ENCODE results near the gene PPAN. TPM values are rescaled to one million over a fixed set of nuclear protein-coding genes. Genes with fewer than 3 reads are reported as not detected.

The PPAN gene
- total RNA-seq, 4 donors from 2014 or later = 38.7 to 61.3 (median 52.9) TPM

Other genes with a start within 250 kb of the PPAN start
- gene OLFM2, start 169.8 kb upstream of the PPAN start, total RNA-seq = 100 to 1,000 TPM in 3 of 4 donors, 10 to 100 TPM in 1; 94.8 to 157 (median 112) TPM
- gene COL5A3, start 95.9 kb upstream of the PPAN start, total RNA-seq = 10 to 100 TPM; 11.9 to 31.9 (median 20.7) TPM
- gene RDH8, start 92.9 kb upstream of the PPAN start, total RNA-seq = not detected
- 10 to 100 TPM; 17.0 to 24.6 (median 23.3) TPM for gene SHFL, start 20.0 kb upstream of the PPAN start, total RNA-seq
- gene ANGPTL6, start 3.7 kb upstream of the PPAN start, total RNA-seq = 1 to 10 TPM in 1 of 4 donors, under 1 TPM in 2, not detected in 1; 0.21 to 1.8 (median 0.68) TPM
- gene P2RY11, start 5.3 kb downstream of the PPAN start, total RNA-seq = 10 to 100 TPM; 19.0 to 26.3 (median 22.5) TPM
- gene EIF3G, start 13.5 kb downstream of the PPAN start, total RNA-seq = 100 to 1,000 TPM; 292 to 348 (median 320) TPM
- 10 to 100 TPM; 13.2 to 38.4 (median 32.0) TPM for gene DNMT1, start 88.6 kb downstream of the PPAN start, total RNA-seq
- 10 to 100 TPM in 2 of 4 donors, 1 to 10 TPM in 2; 4.5 to 11.4 (median 8.2) TPM for gene S1PR2, start 125.0 kb downstream of the PPAN start, total RNA-seq
- gene MRPL4, start 145.9 kb downstream of the PPAN start, total RNA-seq = 10 to 100 TPM; 77.2 to 90.8 (median 83.5) TPM
- 10 to 100 TPM in 1 of 4 donors, 1 to 10 TPM in 3; 5.1 to 19.0 (median 6.7) TPM for gene ICAM1, start 164.8 kb downstream of the PPAN start, total RNA-seq
- under 1 TPM in 1 of 4 donors, not detected in 3; 0.38 TPM for gene ICAM4, start 180.6 kb downstream of the PPAN start, total RNA-seq
- gene ICAM5, start 183.6 kb downstream of the PPAN start, total RNA-seq = under 1 TPM in 2 of 4 donors, not detected in 2; 0.13 to 0.20 TPM
- 1 to 10 TPM in 3 of 4 donors, not detected in 1; 2.2 to 3.8 (median 2.8) TPM for gene ZGLP1, start 203.5 kb downstream of the PPAN start, total RNA-seq
- 10 to 100 TPM; 10.3 to 20.7 (median 18.2) TPM for gene FDX2, start 209.7 kb downstream of the PPAN start, total RNA-seq
- gene RAVER1, start 227.2 kb downstream of the PPAN start, total RNA-seq = 10 to 100 TPM; 14.2 to 22.5 (median 19.2) TPM
- 10 to 100 TPM in 1 of 4 donors, 1 to 10 TPM in 3; 3.8 to 10.2 (median 5.1) TPM for gene ICAM3, start 233.3 kb downstream of the PPAN start, total RNA-seq

Measured in lower leg skin (tissue), 4 donors.